Activated CD8-positive, alpha-beta memory T cell treated with anti-CD3 and anti-CD28 coated beads, Interleukin-2, amount 50 U/mL, for 4 hours (primary cell): ENCODE measurements around the gene CLMP.

ENCODE experiments used
- DNase-seq: peaks from one replicate; pipeline ENCODE4 v3.0.0-alpha.2; 2020

The CLMP gene

DNA sequence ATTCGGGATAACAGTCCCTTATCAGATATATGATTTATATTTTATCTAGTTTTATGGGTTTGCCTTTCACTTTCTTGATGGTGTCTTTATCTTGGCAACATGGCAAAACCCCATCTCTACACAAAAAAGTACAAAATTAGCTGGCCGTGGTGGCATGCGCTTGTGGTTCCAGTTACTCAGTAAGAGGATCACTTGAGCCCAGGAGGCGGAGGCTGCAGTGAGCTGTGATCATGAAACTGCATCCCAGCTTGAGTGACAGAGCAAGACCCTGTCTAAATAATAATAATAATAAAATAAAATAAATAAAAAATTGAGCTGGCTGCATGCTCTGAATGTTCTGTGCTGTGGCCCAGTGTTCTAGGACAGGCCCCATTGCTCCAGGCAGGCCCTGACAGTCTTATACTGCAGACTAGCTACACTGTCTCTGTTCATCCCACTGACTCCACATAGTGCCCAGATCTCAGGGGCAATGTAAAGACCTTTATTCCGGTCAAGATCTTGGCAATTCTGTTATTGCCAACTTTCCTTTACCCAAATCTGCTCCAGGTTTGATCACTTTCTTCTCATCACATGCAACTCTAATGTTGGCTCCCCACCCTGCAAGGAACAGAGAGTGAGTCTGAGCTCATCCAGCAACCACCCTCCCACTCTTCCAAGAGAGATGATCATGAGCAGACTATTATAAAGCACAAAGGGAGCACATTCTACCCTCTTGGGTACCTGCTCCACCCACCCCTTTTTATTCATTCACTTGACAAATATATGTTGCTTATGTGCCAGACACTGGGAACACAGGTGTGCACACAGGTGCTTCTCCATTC is 141.9 kb downstream of the CLMP start:
- no peak for DNase-seq

GRCh38 chr11:123051634-123052033 is 143.4 kb downstream of the CLMP start:
- DNase-seq, result no peak

DNA sequence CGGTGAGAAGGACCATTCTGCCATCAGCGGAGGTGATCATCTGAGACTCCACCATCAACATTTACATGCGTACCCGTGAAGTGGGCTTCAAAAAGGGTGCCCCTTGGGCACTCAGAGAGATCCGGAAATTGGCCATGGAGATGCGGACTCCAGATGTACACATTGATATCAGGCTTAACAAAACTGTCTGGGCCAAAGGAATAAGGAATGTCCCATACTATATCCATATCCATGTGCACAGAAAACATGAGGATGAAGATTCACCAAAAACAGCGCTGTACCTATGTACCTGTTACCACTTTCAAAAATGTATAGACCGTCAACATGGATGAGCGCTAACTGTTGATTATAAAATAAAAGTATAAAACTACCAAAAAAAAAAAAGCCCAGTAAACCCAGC is 143.9 kb downstream of the CLMP start:
- no peak for DNase-seq

- DNase-seq, result no peak
These were observed 147.1 kb downstream of the CLMP start for GRCh38 chr11:123047947-123048293.

GRCh38 chr11:123047266-123047946 is 147.6 kb downstream of the CLMP start:
- no peak for DNase-seq

- no peak for DNase-seq
These were observed 148.4 kb downstream of the CLMP start for GRCh38 chr11:123046473-123047259.

GRCh38 chr11:123045101-123045500 is 149.9 kb downstream of the CLMP start:
- DNase-seq, result no peak

GRCh38 chr11:123041185-123041584 is 153.9 kb downstream of the CLMP start:
- DNase-seq, result no peak

- DNase-seq, result no peak
These were observed 155.0 kb downstream of the CLMP start for GRCh38 chr11:123040111-123040432.

DNA sequence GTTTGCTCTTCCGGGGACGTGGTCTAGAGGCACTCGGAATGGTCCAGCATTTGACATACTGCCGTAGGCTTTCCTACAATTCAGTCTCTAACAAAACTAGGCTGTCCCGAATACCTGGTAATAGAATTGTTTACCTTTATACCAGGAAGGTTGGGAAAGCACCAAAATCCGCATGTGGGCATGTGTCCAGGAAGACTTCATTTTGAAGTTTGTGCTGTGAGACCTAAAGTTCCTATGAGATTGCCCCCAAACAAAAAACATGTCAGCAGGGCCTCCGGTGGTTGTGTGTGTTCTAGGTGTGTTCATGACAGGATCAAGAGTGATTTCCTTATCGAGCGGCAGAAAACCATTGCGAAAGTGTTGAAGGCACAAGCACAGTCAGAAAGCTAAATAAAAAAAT is 159.2 kb downstream of the CLMP start:
- DNase-seq, result no peak

DNA sequence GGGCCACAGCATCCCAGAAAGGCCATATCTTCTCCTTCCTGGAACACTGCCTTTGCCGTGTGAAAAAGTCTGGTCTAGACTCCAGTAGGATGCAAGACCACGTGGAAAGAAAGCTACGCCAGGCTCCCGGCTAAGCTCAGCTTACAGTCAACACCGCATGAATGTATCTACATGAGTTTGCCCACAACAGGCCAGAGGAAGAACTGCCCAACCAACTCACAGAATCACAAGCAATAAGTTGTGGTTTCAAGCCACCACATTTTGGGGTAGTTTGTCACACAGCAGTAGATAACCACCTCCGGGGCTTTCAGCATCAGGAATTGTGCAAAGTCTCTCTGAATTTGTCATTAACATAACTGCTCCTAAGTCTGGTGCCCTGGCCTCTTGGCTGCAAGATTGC is 160.5 kb downstream of the CLMP start:
- no peak for DNase-seq

GRCh38 chr11:123033895-123034294 is 161.2 kb downstream of the CLMP start:
- no peak for DNase-seq

- no peak for DNase-seq
These were observed 164.5 kb downstream of the CLMP start for GRCh38 chr11:123030517-123030916.

DNA sequence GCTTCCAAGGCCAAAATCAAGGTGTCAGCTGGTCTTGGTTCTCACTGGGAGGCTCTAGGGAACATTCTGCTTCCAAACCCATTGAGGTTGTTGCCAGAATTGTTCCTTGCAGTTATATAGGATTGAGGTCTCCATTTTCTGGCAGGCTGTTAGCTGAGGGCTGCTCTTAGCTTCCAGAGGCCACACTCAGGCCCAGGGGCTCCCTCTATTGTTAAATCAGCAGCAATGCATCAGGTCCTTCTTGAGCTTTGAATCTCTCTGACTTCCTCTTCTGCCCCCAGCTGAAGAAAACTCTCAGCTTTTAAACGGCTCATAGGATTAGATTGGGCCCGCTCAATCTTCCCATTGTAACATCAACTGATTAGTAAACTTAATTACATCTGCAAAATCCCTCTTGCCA is 174.1 kb downstream of the CLMP start:
- DNase-seq, result peak; percentile 20
